ENCODE data around the gene DIAPH2. TPM values are rescaled to one million over a fixed set of nuclear protein-coding genes. Genes with fewer than 3 reads are reported as not detected.

Gene DIAPH2
- total RNA-seq, 4 donors from 2014 or later = 39.5 to 61.0 (median 56.5) TPM

DNA sequence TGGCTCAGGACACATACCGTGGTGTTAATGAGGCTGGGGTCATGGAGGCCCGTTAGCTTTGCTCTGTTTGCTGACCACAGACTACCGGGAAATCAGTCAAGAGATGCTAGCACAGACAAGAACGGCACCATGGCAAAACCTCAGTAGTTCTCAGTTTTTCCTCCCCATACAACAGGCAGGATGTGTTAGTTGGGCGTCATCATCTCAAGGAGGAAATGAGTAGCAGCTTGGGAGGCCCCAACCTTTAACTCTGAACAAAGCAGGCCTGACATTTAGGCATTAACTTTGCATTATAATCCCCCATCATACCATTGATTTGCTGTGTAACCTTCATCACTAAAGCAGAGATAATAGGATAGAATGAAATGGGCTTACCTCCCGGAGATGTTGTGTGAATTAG is 913.3 kb downstream of the DIAPH2 start:
- Histone ChIP-seq H3K36me3 (no peaks in the 10 kb centered on the region), H3K4me3 (no peak overlapping the region), H3K9me3 (no peaks in the 10 kb centered on the region), H3K27me3 (no peaks in the 10 kb centered on the region), H3K4me1 (no peaks in the 10 kb centered on the region), H3K27ac (no peak overlapping the region)
- intact Hi-C loops (cut with DNase I; ENCODE audit: low total_unique reads) (no loop called here), in situ Hi-C loops (cut with MboI; ENCODE audit: low pct_ligation_motif_present in 1 of 4, low pct_unique_long_range_greater_than_20kb in 1 of 4, low sequenced_read_pairs in 3 of 4) (no loop called here)
- WGBS, 2 donors (ENCODE audit: low coverage in 1 of 2) = 73% methylated on average over 6 of the region's 6 CpGs; no CpG with 5 or more reads in 1 of the 2 donors
- DNase-seq = no peak
- no peak for TF ChIP-seq CTCF (IDR thresholded peaks at IDR 0.05)
- TF ChIP-seq POLR2A (IDR thresholded peaks at IDR 0.05) = no peak
- no peak for TF ChIP-seq POLR2AphosphoS5 (IDR thresholded peaks at IDR 0.05)
- TF ChIP-seq EP300 (IDR thresholded peaks at IDR 0.05; ENCODE audit: low read depth) = no peak

DNA sequence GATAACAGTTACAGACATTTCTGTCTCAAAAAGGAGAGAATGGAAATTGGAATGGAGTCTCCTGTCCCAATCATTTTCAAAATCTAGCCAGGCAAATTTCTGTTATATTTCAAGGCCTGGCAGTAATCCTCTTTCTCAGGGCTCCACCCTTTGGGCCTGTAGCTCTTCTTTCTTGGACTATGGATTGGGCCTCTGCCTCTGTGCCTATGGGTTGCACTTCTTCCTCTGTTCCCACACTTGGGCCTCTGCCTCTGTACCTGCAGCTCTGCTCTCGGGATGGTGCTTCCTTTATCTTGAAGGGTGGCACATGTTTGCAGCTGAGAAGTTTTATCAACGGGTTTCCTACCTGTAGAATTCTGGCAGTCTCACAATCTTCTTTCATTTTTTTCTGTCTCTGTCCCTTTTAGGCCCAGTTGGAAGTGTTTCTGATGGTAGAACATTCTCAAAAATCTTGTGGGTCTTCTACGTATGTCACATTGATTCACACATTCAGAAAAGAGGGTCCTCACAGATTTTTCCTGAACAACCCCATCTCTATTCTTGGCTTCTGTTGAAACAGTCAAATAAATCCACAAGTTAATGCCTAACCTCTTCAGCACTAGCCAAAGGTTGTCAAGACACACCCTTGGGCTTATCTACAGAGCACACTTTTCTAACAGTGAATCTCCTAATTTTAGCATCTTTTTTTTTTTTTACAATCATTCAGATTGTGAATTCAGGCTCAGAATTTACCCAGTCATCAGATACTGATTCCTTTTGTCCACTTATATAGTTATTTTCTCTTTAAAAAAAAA is 918.0 kb downstream of the DIAPH2 start:
- H3K4me1 ChIP-seq = no peaks in the 10 kb centered on the region
- peak overlapping the region in 3 of 4 donors; percentile 18 to 24 (median 19) for H3K27ac ChIP-seq
- in situ Hi-C loops (cut with MboI; ENCODE audit: low pct_ligation_motif_present in 1 of 4, low pct_unique_long_range_greater_than_20kb in 1 of 4, low sequenced_read_pairs in 3 of 4) = no loop called here
- no peaks in the 10 kb centered on the region for H3K27me3 ChIP-seq
- WGBS, 2 donors (ENCODE audit: low coverage in 1 of 2) = 55% methylated on average over 3 of the region's 3 CpGs; no CpG with 5 or more reads in 1 of the 2 donors
- DNase-seq = no peak
- TF ChIP-seq POLR2AphosphoS5 (IDR thresholded peaks at IDR 0.05) = no peak
- TF ChIP-seq EP300 (IDR thresholded peaks at IDR 0.05; ENCODE audit: low read depth) = no peak
- no peak for TF ChIP-seq CTCF (IDR thresholded peaks at IDR 0.05)
- no peak for TF ChIP-seq POLR2A (IDR thresholded peaks at IDR 0.05)
- H3K9me3 ChIP-seq = no peaks in the 10 kb centered on the region
- H3K4me3 ChIP-seq = no peak overlapping the region
- no peaks in the 10 kb centered on the region for H3K36me3 ChIP-seq
- intact Hi-C loops (cut with DNase I; ENCODE audit: low total_unique reads) = no loop called here

DNA sequence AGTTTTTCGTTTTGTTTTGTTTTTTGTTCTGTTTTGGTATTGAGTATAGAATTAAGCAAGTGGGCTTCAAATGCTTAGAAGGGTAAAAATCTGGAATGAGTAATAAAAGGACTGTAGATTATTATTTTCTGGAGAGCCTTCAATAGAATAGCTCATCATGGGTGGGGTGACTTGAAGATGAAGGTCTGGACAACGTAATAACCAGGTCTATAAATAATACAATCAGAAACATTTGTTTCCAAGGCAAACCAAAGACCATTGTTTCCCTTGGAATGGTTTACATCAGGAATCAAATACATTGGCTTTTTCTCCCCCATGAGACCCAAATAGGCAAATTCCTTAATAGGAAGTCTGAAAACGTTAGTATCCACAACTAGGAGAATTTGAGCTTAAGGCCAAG is 920.6 kb downstream of the DIAPH2 start:
- Histone ChIP-seq H3K4me1 (peaks cover 0 to 3% (median 0%) of the 10 kb centered on the region in 4 donors), H3K9me3 (no peaks in the 10 kb centered on the region), H3K4me3 (no peak overlapping the region), H3K36me3 (no peaks in the 10 kb centered on the region), H3K27me3 (no peaks in the 10 kb centered on the region), H3K27ac (no peak overlapping the region)
- DNase-seq = no peak
- intact Hi-C loops (cut with DNase I; ENCODE audit: low total_unique reads) (no loop called here), in situ Hi-C loops (cut with MboI; ENCODE audit: low pct_ligation_motif_present in 1 of 4, low pct_unique_long_range_greater_than_20kb in 1 of 4, low sequenced_read_pairs in 3 of 4) (no loop called here)
- TF ChIP-seq EP300 (IDR thresholded peaks at IDR 0.05; ENCODE audit: low read depth) = no peak
- TF ChIP-seq CTCF (IDR thresholded peaks at IDR 0.05) = no peak
- 54 to 69% methylated on average over 2 to 3 of the region's 3 CpGs for WGBS, 2 donors (ENCODE audit: low coverage in 1 of 2)

DNA sequence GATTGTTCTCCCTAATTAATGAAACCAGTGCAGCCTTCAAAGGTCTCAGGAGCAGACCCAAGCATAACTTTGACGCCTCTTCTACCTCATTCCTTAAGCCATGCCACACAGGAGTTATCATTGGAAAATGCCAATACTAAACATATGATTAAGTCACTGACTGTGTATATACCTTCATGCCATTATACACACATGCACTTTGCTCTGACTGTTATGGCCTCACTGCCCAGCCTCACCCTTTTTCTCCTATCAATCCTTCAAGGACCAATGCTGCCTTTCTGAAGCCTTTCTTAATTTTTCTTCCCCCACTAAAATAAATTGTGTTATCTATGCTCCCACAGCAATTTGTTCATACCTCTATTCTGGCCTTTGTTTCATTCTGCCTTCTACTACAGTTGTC is 924.7 kb downstream of the DIAPH2 start:
- H3K27me3 ChIP-seq = no peaks in the 10 kb centered on the region
- H3K9me3 ChIP-seq = no peaks in the 10 kb centered on the region
- in situ Hi-C loops (cut with MboI; ENCODE audit: low pct_ligation_motif_present in 1 of 4, low pct_unique_long_range_greater_than_20kb in 1 of 4, low sequenced_read_pairs in 3 of 4) (no loop called here), intact Hi-C loops (cut with DNase I; ENCODE audit: low total_unique reads) (no loop called here)
- no peak overlapping the region for H3K4me3 ChIP-seq
- TF ChIP-seq EP300 (IDR thresholded peaks at IDR 0.05; ENCODE audit: low read depth) = no peak
- TF ChIP-seq CTCF (IDR thresholded peaks at IDR 0.05) = no peak
- TF ChIP-seq POLR2AphosphoS5 (IDR thresholded peaks at IDR 0.05) = no peak
- no peak for TF ChIP-seq POLR2A (IDR thresholded peaks at IDR 0.05)
- DNase-seq = no peak
- H3K36me3 ChIP-seq = no peaks in the 10 kb centered on the region
- H3K27ac ChIP-seq = peak overlapping the region; percentile 17 to 45 (median 35)
- H3K4me1 ChIP-seq = peaks cover 0 to 3% (median 0%) of the 10 kb centered on the region in 4 donors
- 81 to 100% methylated on average over 1 of the region's 1 CpG for WGBS, 2 donors (ENCODE audit: low coverage in 1 of 2)
